Peyer's patch (tissue), 4 donors: ENCODE results near the gene OASL.

Experiments used
- POLR2A ChIP-seq, 2 donors: fragments of 450-650 bp; IDR thresholded peaks; one replicate each; pipeline ENCODE4 v1.5.1; 2017; ENCODE audit warnings: antibody characterized with exemption in 2 of 2, mild to moderate bottlenecking in 2 of 2, moderate library complexity in 2 of 2
- TF ChIP-seq, protein P1 (sequence below), 6 experiments: fragments of 450-650 bp in 4 of 6; fragments of 200-600 bp in 2 of 6; sonication (generic) in 1 of 6; IDR thresholded peaks; one replicate each; pipeline ENCODE4 v1.5.1; 2017 to 2019; ENCODE audit warnings: antibody characterized with exemption in 6 of 6, mild to moderate bottlenecking in 3 of 6, moderate library complexity in 1 of 6

- TF ChIP-seq, protein P1, sequence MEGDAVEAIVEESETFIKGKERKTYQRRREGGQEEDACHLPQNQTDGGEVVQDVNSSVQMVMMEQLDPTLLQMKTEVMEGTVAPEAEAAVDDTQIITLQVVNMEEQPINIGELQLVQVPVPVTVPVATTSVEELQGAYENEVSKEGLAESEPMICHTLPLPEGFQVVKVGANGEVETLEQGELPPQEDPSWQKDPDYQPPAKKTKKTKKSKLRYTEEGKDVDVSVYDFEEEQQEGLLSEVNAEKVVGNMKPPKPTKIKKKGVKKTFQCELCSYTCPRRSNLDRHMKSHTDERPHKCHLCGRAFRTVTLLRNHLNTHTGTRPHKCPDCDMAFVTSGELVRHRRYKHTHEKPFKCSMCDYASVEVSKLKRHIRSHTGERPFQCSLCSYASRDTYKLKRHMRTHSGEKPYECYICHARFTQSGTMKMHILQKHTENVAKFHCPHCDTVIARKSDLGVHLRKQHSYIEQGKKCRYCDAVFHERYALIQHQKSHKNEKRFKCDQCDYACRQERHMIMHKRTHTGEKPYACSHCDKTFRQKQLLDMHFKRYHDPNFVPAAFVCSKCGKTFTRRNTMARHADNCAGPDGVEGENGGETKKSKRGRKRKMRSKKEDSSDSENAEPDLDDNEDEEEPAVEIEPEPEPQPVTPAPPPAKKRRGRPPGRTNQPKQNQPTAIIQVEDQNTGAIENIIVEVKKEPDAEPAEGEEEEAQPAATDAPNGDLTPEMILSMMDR (IDR thresholded peaks at IDR 0.05), result no peak
- no peak for TF ChIP-seq POLR2A (IDR thresholded peaks at IDR 0.05)
Measured at GRCh38 chr12:121030576-121031212, 8.4 kb downstream of the OASL start.
